Measurements from ENCODE around the gene GBP2. TPM values are rescaled to one million over a fixed set of nuclear protein-coding genes. Genes with fewer than 3 reads are reported as not detected.

Gene GBP2
- total and polyA plus RNA-seq, 2 donors from 2014 or later, result 30.1 to 41.8 TPM

DNA sequence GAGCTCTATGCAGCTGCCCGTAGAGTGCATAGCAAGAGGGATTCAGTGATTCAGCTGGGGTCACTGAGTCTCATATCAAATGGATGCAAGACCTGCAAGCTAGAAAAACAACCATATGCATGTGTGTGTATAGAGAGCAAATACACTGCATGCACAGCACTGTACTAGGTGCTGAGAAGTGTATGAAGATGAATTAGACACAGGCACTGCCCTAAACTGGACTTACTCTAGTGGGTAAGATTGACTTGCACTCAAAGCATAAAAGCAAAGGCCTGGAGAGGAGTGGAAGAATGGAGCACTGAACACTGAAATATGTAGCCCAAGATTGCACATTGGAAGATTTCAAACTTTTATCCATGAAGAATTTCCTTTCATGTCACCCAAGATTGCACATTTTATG, 55.4 kb downstream of the GBP2 start:
- Histone ChIP-seq H3K27ac (ENCODE audit: low read depth in 2 of 2, low read length in 2 of 2) (peak overlapping the region in 1 of 2 donors; percentile 33), H3K4me1 (ENCODE audit: control insufficient read depth in 2 of 3, insufficient read depth in 2 of 3, low read depth in 1 of 3, low read length in 3 of 3) (peaks cover 0 to 2% (median 0%) of the 10 kb centered on the region in 3 donors), H3K9me3 (ENCODE audit: control insufficient read depth in 2 of 3, insufficient read depth in 1 of 3, low read length in 3 of 3) (no peaks in the 10 kb centered on the region), H3K9ac (ENCODE audit: low read length in 3 of 3) (no peak overlapping the region), H3K27me3 (ENCODE audit: control insufficient read depth, insufficient read depth, low read length) (no peaks in the 10 kb centered on the region), H3K4me3 (ENCODE audit: low read length in 3 of 3) (peak overlapping the region in 2 of 3 donors; percentile 18 to 49), H3K36me3 (ENCODE audit: control insufficient read depth in 2 of 3, insufficient read depth in 3 of 3, low read length in 3 of 3) (no peaks in the 10 kb centered on the region)
- intact Hi-C loops (cut with DNase I), result no loop called here
- TF ChIP-seq, protein P1, sequence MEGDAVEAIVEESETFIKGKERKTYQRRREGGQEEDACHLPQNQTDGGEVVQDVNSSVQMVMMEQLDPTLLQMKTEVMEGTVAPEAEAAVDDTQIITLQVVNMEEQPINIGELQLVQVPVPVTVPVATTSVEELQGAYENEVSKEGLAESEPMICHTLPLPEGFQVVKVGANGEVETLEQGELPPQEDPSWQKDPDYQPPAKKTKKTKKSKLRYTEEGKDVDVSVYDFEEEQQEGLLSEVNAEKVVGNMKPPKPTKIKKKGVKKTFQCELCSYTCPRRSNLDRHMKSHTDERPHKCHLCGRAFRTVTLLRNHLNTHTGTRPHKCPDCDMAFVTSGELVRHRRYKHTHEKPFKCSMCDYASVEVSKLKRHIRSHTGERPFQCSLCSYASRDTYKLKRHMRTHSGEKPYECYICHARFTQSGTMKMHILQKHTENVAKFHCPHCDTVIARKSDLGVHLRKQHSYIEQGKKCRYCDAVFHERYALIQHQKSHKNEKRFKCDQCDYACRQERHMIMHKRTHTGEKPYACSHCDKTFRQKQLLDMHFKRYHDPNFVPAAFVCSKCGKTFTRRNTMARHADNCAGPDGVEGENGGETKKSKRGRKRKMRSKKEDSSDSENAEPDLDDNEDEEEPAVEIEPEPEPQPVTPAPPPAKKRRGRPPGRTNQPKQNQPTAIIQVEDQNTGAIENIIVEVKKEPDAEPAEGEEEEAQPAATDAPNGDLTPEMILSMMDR (IDR thresholded peaks at IDR 0.05; ENCODE audit: borderline replicate concordance, extremely low read depth, insufficient read depth), result no peak
- DNase-seq (no peak), FAIRE-seq (no peak)

DNA sequence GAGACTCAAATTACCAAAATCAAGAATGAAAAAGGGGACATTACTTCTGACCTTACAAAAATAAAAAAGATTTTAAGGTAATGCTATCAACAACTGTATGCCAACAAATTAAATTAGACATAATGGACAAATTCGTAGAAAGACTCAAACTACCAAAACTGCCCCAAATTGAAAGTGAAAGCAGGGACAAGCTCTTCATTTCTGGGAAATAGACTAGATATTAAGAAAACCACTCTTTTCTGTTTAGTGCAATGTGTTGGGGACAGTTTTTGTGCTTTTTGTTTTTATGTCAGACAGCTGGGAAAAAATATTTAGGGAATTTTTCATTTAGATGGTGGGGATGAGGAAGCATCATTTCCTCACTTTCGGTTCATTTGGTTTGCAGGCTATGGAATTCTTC, 56.0 kb downstream of the GBP2 start:
- Histone ChIP-seq H3K9me3 (ENCODE audit: control insufficient read depth in 2 of 3, insufficient read depth in 1 of 3, low read length in 3 of 3) (no peaks in the 10 kb centered on the region), H3K4me1 (ENCODE audit: control insufficient read depth in 2 of 3, insufficient read depth in 2 of 3, low read depth in 1 of 3, low read length in 3 of 3) (peaks cover 0 to 4% (median 0%) of the 10 kb centered on the region in 3 donors), H3K27me3 (ENCODE audit: control insufficient read depth, insufficient read depth, low read length) (no peaks in the 10 kb centered on the region), H3K9ac (ENCODE audit: low read length in 3 of 3) (no peak overlapping the region), H3K27ac (ENCODE audit: low read depth in 2 of 2, low read length in 2 of 2) (peak overlapping the region in 1 of 2 donors; percentile 33), H3K4me3 (ENCODE audit: low read length in 3 of 3) (peak overlapping the region in 2 of 3 donors; percentile 18 to 49), H3K36me3 (ENCODE audit: control insufficient read depth in 2 of 3, insufficient read depth in 3 of 3, low read length in 3 of 3) (no peaks in the 10 kb centered on the region)
- TF ChIP-seq, protein P1 (IDR thresholded peaks at IDR 0.05; ENCODE audit: borderline replicate concordance, extremely low read depth, insufficient read depth), result no peak
- intact Hi-C loops (cut with DNase I), result no loop called here
- peak; percentile 44 for FAIRE-seq
- peak in 1 of 5 donors; percentile 5 for DNase-seq

DNA sequence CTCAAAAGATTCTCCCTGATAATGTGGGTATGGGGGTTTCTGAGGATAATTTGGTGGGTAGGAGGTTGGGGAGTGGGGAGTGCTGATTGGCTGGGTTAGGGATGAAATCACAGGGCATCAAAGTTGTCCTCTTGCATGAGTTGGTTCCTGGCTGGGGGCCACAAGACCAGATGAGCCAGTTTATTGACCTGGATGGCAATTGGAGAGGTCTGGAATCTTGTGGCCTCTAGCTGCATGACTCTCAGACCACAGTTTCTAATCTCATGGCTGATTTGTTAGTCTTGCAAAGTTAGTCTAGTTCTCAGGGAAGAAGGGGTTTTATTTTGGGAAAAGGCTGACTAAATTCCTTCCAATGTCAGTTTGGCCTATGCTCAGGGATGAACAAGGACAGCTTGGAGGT, 57.6 kb downstream of the GBP2 start:
- Histone ChIP-seq H3K4me1 (ENCODE audit: control insufficient read depth in 2 of 3, insufficient read depth in 2 of 3, low read depth in 1 of 3, low read length in 3 of 3) (peaks cover 0 to 4% (median 0%) of the 10 kb centered on the region in 3 donors), H3K27ac (ENCODE audit: low read depth in 2 of 2, low read length in 2 of 2) (no peak overlapping the region), H3K4me3 (ENCODE audit: low read length in 3 of 3) (no peak overlapping the region), H3K9ac (ENCODE audit: low read length in 3 of 3) (no peak overlapping the region), H3K27me3 (ENCODE audit: control insufficient read depth, insufficient read depth, low read length) (no peaks in the 10 kb centered on the region), H3K9me3 (ENCODE audit: control insufficient read depth in 2 of 3, insufficient read depth in 1 of 3, low read length in 3 of 3) (no peaks in the 10 kb centered on the region), H3K36me3 (ENCODE audit: control insufficient read depth in 2 of 3, insufficient read depth in 3 of 3, low read length in 3 of 3) (no peaks in the 10 kb centered on the region)
- FAIRE-seq (no peak), DNase-seq (no peak)
- TF ChIP-seq, protein P1 (IDR thresholded peaks at IDR 0.05; ENCODE audit: borderline replicate concordance, extremely low read depth, insufficient read depth), result no peak
- intact Hi-C loops (cut with DNase I), result no loop called here

All from kidney (tissue), 14 donors.